HG02885 (cell line): Measurements from ENCODE around the gene UBE2Q2.
"Not testable (repeated sequence)": the region's sequence is repeated elsewhere in the genome, so short reads cannot be mapped to it uniquely, and the experiment has no call there.

Experiments
- ATAC-seq: cut with Tn5 transposase; IDR thresholded peaks from one replicate; pipeline ENCODE4 v1.9.1; 2021; ENCODE audit warnings: mild to moderate bottlenecking; ENCODE audit not compliant: unreplicated experiment, poor library complexity

The UBE2Q2 gene

DNA sequence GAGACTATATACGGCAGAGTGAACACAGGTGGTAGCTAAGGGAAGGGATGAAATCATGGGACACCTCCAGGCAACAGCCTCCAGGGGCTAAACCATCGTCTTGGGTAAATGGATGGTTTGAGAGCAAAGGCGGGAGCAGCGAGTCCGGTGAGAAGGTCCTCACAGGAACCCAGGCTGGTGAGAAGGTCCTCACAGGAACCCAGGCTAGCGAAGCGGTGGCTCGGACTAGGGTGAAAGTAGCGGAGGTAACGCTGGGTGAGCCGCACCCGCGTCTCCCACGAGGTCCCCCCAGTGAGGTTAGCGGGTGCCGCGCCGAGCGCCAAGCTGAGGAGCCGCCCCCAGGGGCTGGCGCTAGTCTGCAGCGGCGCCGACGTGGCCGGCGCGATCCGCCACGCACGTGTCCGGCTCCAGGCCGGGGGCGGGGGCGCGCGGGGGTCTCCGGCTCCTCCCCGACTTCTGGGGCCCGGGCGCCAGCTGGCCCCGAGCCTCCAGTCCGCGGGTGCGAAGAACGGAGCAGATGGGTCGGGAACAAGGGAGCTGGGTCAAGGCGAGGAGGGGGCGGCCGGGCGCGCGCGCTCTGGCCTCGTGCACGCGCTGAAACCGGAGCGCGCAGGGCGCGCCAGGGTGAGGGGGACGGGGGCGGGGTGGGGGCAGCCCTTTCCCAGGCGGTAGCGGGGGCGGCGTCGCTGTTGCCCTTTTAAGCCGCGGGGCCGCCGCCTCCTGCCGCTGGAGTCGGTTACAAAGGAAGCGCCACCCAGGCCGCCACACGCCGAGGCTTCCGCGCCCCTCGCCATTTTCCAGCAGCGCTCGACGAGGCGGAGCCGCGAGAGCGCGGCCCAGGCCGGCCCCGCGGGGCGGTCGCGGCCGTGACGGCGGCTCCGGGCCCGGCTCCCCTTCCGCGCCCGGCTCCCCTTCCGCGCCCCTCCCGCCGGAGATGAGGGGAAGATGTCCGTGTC, at the start of gene UBE2Q2:
Gene UBE2Q2 (plus strand): TSS at position 726 of the 956 bp plus-strand sequence. CDS start 220 bp downstream, at position 946.
- peak; percentile 61 for ATAC-seq

GRCh38 chr15:75796321-75796720, 46.9 kb upstream of the UBE2Q2 start:
- ATAC-seq = no peak

- ATAC-seq = not testable (repeated sequence)
Observed at GRCh38 chr15:75797146-75797545, 46.1 kb upstream of the UBE2Q2 start.

DNA sequence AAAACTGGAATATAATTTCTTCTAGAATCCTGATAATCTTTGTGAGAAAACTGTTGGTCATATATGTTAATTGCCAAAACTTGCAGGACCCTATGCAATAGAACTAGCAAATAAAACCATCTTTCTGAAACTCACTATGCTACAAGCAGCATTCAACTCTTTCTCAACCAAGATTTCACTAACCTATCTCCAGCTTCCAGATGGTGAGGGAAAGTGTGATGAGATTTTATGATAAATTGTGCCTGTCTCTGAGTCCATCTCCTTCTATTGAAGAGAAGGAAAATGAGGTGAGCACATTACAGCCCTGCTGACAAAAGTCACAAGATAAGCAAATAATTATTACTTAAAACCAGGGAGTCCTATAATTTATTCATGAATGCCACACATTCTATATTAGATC, 44.1 kb upstream of the UBE2Q2 start:
- ATAC-seq = no peak

DNA sequence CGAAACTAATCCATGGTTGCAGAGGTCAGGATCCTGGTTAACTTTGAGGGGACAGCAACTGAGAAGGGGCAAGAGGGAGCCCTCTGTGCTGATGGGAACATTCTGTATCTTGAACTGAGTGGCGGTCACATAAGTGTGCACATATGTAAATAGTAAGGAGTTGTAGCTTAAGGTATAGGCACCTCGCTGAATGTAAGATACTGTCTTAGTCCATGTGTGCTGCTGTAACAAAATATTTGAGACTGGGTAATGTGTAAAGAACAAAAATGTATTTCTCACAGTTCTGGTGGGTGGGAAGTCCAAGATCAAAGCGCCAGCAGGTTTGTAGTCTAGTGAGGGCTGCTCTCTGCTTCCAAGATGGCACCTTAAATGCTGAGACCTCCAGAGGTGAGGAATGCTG, 42.8 kb upstream of the UBE2Q2 start:
- not testable (repeated sequence) for ATAC-seq

DNA sequence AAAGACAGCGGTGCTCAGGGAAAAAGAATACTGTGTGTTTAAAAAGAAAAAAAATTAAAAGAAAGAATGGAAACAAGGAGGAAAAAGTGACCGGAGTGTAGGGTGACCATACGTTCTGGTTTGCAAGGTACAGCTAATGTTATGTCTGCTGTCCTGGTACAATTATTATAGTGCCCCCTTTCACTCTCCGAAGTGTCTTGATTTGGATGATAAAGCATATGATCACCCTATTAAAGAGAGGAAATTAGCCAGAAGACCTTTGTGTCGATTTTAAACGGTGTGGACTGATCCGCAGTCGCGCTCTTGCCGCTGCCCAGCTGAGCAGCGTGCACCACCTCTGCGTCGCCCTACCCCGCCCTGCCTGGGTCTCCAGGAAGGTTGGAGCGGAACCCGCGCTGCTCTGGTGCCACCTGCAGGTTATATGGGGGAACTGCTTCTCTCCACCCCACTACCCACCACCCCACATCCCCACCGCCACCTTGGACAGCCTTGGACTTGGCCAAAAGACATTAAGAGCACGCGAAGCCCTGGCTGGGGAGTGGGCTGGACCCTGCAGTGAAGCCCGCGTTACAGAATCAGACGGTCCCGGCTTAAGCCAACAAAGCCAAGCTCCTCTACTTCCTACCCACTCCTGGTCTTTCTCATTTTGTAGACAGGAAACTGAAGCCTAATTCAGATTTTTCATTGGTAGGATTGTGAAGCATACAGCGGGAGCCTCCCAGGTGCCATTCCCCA, 41.2 kb upstream of the UBE2Q2 start:
- peak; percentile 77 for ATAC-seq

DNA sequence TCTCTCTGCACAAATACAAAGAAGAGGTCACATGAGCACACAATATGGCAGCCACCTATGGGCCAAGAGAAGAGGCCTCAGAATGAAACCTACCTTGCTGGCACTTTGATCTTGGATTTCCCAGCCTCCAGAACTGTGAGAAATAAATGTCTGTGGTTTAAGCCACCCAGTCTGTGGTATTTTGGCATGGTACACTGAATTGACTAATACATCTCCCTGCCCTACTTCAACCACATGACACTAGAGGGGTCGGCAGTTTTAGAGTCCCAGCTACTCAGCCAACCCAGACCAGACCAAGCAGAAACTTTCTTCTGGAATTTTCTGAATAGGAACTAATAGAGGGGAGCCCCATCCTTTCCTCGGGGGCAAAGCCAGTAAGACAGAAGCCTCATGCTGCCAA, 35.8 kb upstream of the UBE2Q2 start:
- ATAC-seq = not testable (repeated sequence)

GRCh38 chr15:75808009-75808408, 35.2 kb upstream of the UBE2Q2 start:
- not testable (repeated sequence) for ATAC-seq

DNA sequence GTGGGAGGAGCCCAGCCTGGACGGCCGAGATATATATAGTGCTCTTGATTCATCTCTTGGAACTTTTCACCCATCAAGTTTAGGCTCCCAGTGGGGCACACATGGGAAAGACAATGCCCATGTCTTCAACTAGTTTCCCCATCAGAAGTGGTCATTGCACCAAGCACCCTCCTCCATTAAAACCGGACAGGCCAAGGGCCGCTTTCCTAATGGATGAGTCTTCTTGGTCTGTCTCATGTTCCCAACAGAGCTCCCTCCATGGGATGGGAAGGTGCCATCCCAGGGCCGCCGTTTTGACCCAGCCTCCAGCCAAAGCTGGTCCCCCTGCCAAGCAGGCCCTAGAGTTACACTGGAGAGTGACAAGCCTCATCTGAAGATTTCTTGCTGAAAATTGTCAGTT, 34.7 kb upstream of the UBE2Q2 start:
- ATAC-seq = no peak

GRCh38 chr15:75809986-75810750, 33.1 kb upstream of the UBE2Q2 start:
- no peak for ATAC-seq

GRCh38 chr15:75810874-75811498, 32.3 kb upstream of the UBE2Q2 start:
- ATAC-seq = no peak

GRCh38 chr15:75811626-75812025, 31.6 kb upstream of the UBE2Q2 start:
- no peak for ATAC-seq

DNA sequence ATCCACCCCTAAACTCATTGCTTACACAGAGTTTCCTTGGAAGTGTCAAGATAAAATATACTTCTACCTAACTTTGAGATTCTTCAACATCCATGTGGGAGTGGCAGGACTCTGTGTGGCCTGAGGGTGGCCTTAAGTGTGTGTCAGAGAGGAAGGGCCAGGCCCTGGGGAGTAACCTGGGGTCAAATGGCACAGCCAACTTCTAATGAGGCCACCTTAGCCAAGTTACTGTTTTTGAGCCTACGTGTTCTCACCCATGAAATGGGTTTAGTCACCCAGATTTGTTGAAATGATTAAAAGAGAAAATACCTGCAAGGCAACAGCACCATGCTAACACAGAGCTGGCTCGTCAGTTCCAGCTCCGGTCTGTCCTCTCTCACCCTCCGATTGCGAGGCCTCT, 28.5 kb upstream of the UBE2Q2 start:
- no peak for ATAC-seq

DNA sequence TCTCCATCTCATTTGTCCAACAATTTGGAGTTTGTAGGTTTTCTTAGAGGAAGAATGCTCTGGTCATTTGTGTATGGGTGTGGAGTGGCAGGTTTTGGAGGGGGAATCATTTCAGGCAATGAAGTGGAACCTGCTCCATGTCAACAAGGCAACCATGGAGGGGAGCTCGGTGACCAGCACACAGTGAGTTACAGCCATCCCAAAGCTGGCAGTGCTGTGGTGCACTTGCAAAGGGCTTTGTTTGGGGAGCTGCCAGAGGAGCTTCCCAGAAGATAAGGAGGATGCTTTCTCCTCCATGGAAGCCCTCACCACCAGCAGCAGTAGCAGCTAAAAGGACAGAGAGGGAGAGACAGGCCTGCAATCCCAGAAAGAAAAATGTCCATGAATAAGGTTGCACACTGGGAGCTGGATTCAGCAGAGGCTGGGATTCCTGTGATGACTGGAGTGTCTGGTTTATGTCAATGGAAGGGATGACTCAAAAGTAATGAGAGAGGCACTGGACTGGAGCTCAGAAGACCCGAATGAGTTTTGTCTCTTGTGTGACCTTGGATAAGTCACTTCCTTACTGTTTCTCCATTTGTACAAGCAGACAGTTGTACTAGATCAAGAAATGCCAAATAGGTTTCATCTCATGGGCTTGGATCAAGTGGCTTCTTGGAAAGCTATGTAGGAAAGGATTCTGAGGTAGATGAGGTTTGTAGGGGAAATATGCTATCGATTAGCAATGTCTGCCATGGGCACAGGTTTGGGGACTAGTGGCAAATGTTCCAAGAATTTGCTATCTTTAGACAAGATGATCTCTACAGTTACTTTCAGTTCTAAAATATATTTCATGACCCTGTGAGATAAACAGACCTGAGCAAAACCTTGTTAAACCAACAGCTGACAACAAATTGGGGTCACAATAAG, 27.2 kb upstream of the UBE2Q2 start:
- ATAC-seq = no peak

DNA sequence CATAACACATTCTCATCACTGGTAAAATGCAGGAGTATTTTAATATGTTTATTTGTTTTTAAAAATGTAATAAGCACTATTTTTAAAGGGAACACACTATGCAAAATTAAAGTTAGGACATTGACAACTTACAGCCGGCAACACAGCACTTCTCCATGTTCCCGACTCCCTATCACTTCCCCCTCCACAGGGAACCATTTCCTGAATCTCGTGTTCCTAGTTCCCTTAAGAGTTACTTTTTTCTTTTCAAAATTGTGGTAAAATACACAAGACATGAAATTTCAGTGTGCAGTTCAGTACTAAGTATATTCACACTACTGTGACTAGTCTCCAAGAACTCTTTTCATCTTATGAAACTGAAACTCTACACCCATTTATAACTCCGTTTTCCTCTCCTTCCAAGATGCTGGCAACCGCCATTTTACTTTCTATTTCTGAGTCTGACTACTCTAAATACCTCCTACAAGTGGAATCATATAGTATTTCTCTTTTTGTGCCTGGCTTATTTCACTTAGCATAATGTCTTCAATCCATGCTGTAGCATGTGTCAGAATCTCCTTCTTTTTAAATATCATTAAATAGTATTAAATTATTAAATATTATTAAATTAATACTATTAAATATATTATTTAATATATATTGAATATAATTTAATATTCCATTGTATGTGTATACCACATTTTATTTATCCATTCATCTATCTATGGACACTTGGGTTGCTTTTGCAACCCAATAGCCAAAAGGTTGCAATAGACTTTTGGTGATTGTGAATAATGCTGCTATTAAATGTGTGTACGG, 25.9 kb upstream of the UBE2Q2 start:
- no peak for ATAC-seq

DNA sequence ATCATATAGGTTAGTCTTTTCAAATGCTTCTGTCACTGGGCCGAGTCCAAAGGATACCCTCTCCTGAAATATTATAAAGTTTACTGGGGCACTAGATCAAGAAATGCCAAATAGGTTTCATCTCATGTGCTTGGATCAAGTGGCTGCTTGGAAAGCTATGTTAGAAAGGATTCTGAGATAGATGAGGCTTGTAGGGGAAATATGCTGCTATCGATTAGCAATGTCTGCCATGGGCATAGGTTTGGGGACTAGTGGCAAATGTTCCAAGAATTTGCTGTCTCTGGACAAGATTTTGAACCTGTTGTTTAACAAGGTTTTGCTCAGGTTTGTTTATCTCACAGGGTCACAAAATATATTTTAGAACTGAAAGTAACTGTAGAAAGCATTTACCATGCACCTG, 23.0 kb upstream of the UBE2Q2 start:
- no peak for ATAC-seq

- ATAC-seq = no peak
Observed at GRCh38 chr15:75821786-75822345, 21.4 kb upstream of the UBE2Q2 start.

- no peak for ATAC-seq
Observed at GRCh38 chr15:75822685-75823278, 20.5 kb upstream of the UBE2Q2 start.
